DOHH2 (cell line): ENCODE results near the gene DMRT1.

Source experiments
- EZH2phosphoT487 ChIP-seq: fragments of 200-600 bp; sonication (generic); IDR thresholded peaks from 2 replicates; pipeline ENCODE4 v1.6.1; 2017; ENCODE audit warnings: borderline replicate concordance, mild to moderate bottlenecking, antibody characterized with exemption, low read length, moderate library complexity, mixed read lengths
- TF ChIP-seq, protein P1 (sequence below): fragments of 200-600 bp; sonication (generic); IDR thresholded peaks from one replicate; pipeline ENCODE4 v1.5.1; 2014; ENCODE audit warnings: antibody characterized with exemption, mild to moderate bottlenecking, low read depth, low read length; ENCODE audit not compliant: poor library complexity, severe bottlenecking

GRCh38 chr9:811106-811531 lies 30.4 kb upstream of the DMRT1 start:
- TF ChIP-seq, protein P1, sequence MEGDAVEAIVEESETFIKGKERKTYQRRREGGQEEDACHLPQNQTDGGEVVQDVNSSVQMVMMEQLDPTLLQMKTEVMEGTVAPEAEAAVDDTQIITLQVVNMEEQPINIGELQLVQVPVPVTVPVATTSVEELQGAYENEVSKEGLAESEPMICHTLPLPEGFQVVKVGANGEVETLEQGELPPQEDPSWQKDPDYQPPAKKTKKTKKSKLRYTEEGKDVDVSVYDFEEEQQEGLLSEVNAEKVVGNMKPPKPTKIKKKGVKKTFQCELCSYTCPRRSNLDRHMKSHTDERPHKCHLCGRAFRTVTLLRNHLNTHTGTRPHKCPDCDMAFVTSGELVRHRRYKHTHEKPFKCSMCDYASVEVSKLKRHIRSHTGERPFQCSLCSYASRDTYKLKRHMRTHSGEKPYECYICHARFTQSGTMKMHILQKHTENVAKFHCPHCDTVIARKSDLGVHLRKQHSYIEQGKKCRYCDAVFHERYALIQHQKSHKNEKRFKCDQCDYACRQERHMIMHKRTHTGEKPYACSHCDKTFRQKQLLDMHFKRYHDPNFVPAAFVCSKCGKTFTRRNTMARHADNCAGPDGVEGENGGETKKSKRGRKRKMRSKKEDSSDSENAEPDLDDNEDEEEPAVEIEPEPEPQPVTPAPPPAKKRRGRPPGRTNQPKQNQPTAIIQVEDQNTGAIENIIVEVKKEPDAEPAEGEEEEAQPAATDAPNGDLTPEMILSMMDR, result no peak
- no peak for TF ChIP-seq EZH2phosphoT487
